ENCODE results near the gene ATP5F1A. TPM values are rescaled to one million over a fixed set of nuclear protein-coding genes. Genes with fewer than 3 reads are reported as not detected.

The ATP5F1A gene
- total RNA-seq, 1 donor from 2014 or later: 474 TPM

GRCh38 chr18:46099463-46099862 is 1.4 kb upstream of the ATP5F1A start:
- Mint-ChIP-seq H3K27ac (ENCODE audit: unreplicated experiment) (no peak overlapping the region), H3K4me3 (ENCODE audit: unreplicated experiment) (no peak overlapping the region), H3K9me3 (ENCODE audit: unreplicated experiment) (no peaks in the 10 kb centered on the region), H3K4me1 (ENCODE audit: low read depth, unreplicated experiment) (peaks cover 12% of the 10 kb centered on the region), H3K27me3 (ENCODE audit: low read depth, unreplicated experiment) (no peaks in the 10 kb centered on the region), H3K36me3 (ENCODE audit: low read depth, unreplicated experiment) (peaks cover 7% of the 10 kb centered on the region)
- Histone ChIP-seq H3K4me2 (ENCODE audit: low read length) (no peak overlapping the region), H4K20me1 (ENCODE audit: insufficient read depth, low read length) (peaks cover 31% of the 10 kb centered on the region), H3K27ac (ENCODE audit: low read depth, low read length) (no peak overlapping the region), H3K4me3 (ENCODE audit: insufficient read depth, low read depth, low read length) (no peak overlapping the region), H3K9ac (ENCODE audit: low read length) (no peak overlapping the region), H3K9me3 (ENCODE audit: insufficient read depth, low read depth, low read length) (no peaks in the 10 kb centered on the region), H3K79me2 (ENCODE audit: insufficient read depth, low read length) (peaks cover 36% of the 10 kb centered on the region), H3K4me1 (ENCODE audit: insufficient read depth, low read length) (peaks cover 13% of the 10 kb centered on the region), H3K36me3 (ENCODE audit: insufficient read depth, low read length) (peaks cover 8% of the 10 kb centered on the region), H2AFZ (ENCODE audit: low read depth, low read length) (no peak overlapping the region), H3K27me3 (ENCODE audit: insufficient read depth, low read length) (no peaks in the 10 kb centered on the region)
- no peak for TF ChIP-seq CTCF (IDR thresholded peaks at IDR 0.05; ENCODE audit: insufficient read depth, low read depth, low read length)
- TF ChIP-seq EZH2 (IDR thresholded peaks at IDR 0.05; ENCODE audit: insufficient read depth, low read length): no peak
- DNase-seq (ENCODE audit: low read depth) (no peak), FAIRE-seq (no peak)

- no peaks in the 10 kb centered on the region for H3K9me3 ChIP-seq (ENCODE audit: insufficient read depth, low read depth, low read length)
- H3K27me3 Mint-ChIP-seq (ENCODE audit: low read depth, unreplicated experiment): no peaks in the 10 kb centered on the region
- peak overlapping the region; percentile 83 for H3K27ac ChIP-seq (ENCODE audit: low read depth, low read length)
- peak overlapping the region; percentile 94 for H3K27ac Mint-ChIP-seq (ENCODE audit: unreplicated experiment)
- peak overlapping the region; percentile 99 for H3K4me3 Mint-ChIP-seq (ENCODE audit: unreplicated experiment)
- TF ChIP-seq EZH2 (IDR thresholded peaks at IDR 0.05; ENCODE audit: insufficient read depth, low read length): no peak
- TF ChIP-seq CTCF (IDR thresholded peaks at IDR 0.05; ENCODE audit: insufficient read depth, low read depth, low read length): no peak
- H3K9ac ChIP-seq (ENCODE audit: low read length): peak overlapping the region; percentile 94
- no peak for FAIRE-seq
- H3K27me3 ChIP-seq (ENCODE audit: insufficient read depth, low read length): no peaks in the 10 kb centered on the region
- H3K79me2 ChIP-seq (ENCODE audit: insufficient read depth, low read length): peaks cover 45% of the 10 kb centered on the region
- H3K36me3 Mint-ChIP-seq (ENCODE audit: low read depth, unreplicated experiment): peaks cover 7% of the 10 kb centered on the region
- peaks cover 38% of the 10 kb centered on the region for H4K20me1 ChIP-seq (ENCODE audit: insufficient read depth, low read length)
- DNase-seq (ENCODE audit: low read depth): no peak
- H3K4me1 Mint-ChIP-seq (ENCODE audit: low read depth, unreplicated experiment): peaks cover 12% of the 10 kb centered on the region
- H3K4me3 ChIP-seq (ENCODE audit: insufficient read depth, low read depth, low read length): peak overlapping the region; percentile 99
- H3K36me3 ChIP-seq (ENCODE audit: insufficient read depth, low read length): peaks cover 11% of the 10 kb centered on the region
- peak overlapping the region; percentile 99 for H2AFZ ChIP-seq (ENCODE audit: low read depth, low read length)
- peak overlapping the region; percentile 89 for H3K4me2 ChIP-seq (ENCODE audit: low read length)
- H3K4me1 ChIP-seq (ENCODE audit: insufficient read depth, low read length): peaks cover 10% of the 10 kb centered on the region
- H3K9me3 Mint-ChIP-seq (ENCODE audit: unreplicated experiment): no peaks in the 10 kb centered on the region
These were observed 479 bp upstream of the ATP5F1A start for GRCh38 chr18:46098616-46098933.

- Histone ChIP-seq H3K9me3 (ENCODE audit: insufficient read depth, low read depth, low read length) (no peaks in the 10 kb centered on the region), H3K36me3 (ENCODE audit: insufficient read depth, low read length) (peaks cover 16% of the 10 kb centered on the region), H4K20me1 (ENCODE audit: insufficient read depth, low read length) (peaks cover 48% of the 10 kb centered on the region), H3K4me2 (ENCODE audit: low read length) (peak overlapping the region; percentile 89), H3K4me1 (ENCODE audit: insufficient read depth, low read length) (peaks cover 10% of the 10 kb centered on the region), H3K27me3 (ENCODE audit: insufficient read depth, low read length) (no peaks in the 10 kb centered on the region), H3K27ac (ENCODE audit: low read depth, low read length) (peak overlapping the region; percentile 83), H3K4me3 (ENCODE audit: insufficient read depth, low read depth, low read length) (peak overlapping the region; percentile 99), H2AFZ (ENCODE audit: low read depth, low read length) (peak overlapping the region; percentile 99), H3K9ac (ENCODE audit: low read length) (peak overlapping the region; percentile 94), H3K79me2 (ENCODE audit: insufficient read depth, low read length) (peaks cover 57% of the 10 kb centered on the region)
- peaks cover 7% of the 10 kb centered on the region for H3K36me3 Mint-ChIP-seq (ENCODE audit: low read depth, unreplicated experiment)
- TF ChIP-seq EZH2 (IDR thresholded peaks at IDR 0.05; ENCODE audit: insufficient read depth, low read length) (no peak), CTCF (IDR thresholded peaks at IDR 0.05; ENCODE audit: insufficient read depth, low read depth, low read length) (no peak)
- H3K27me3 Mint-ChIP-seq (ENCODE audit: low read depth, unreplicated experiment): no peaks in the 10 kb centered on the region
- peak overlapping the region; percentile 99 for H3K4me3 Mint-ChIP-seq (ENCODE audit: unreplicated experiment)
- DNase-seq (ENCODE audit: low read depth): no peak
- peak overlapping the region; percentile 95 for H3K27ac Mint-ChIP-seq (ENCODE audit: unreplicated experiment)
- no peaks in the 10 kb centered on the region for H3K9me3 Mint-ChIP-seq (ENCODE audit: unreplicated experiment)
- H3K4me1 Mint-ChIP-seq (ENCODE audit: low read depth, unreplicated experiment): peaks cover 12% of the 10 kb centered on the region
- no peak for FAIRE-seq
These were observed 680 bp downstream of the ATP5F1A start for GRCh38 chr18:46097431-46097800.
